Hepatocyte (in vitro differentiated cells): ENCODE data around the gene PIK3R1. TPM values are rescaled to one million over a fixed set of nuclear protein-coding genes. Genes with fewer than 3 reads are reported as not detected.
A peak's percentile ranks its signal among the peaks of the same experiment; 100 is the strongest.

ENCODE experiments used
- DNase-seq: peaks from one replicate; pipeline ENCODE4 v3.0.0-alpha.2; 2016; ENCODE audit warnings: low spot score
- H2AFZ ChIP-seq: fragments of 200-600 bp; sonication (generic); 2 replicates; pipeline ENCODE4 v1.6.0; 2016; ENCODE audit warnings: antibody characterized with exemption, mild to moderate bottlenecking
- H3K27ac ChIP-seq: fragments of 200-600 bp; sonication (generic); 2 replicates; pipeline ENCODE4 v1.5.1; 2016; ENCODE audit warnings: mild to moderate bottlenecking
- H3K27me3 ChIP-seq: fragments of 200-600 bp; sonication (generic); 2 replicates; pipeline ENCODE4 v1.6.1; 2016
- H3K36me3 ChIP-seq: fragments of 200-600 bp; sonication (generic); replicated peaks from 2 replicates; pipeline ENCODE4 v1.5.1; 2016; ENCODE audit warnings: low read depth; ENCODE audit not compliant: insufficient read depth
- H3K4me1 ChIP-seq: fragments of 200-600 bp; sonication (generic); 2 replicates; pipeline ENCODE4 v1.5.1; 2016; ENCODE audit warnings: mild to moderate bottlenecking, moderate library complexity; ENCODE audit not compliant: insufficient read depth
- H3K4me2 ChIP-seq: fragments of 200-600 bp; sonication (generic); 2 replicates; pipeline ENCODE4 v1.6.0; 2016
- H3K4me3 ChIP-seq: fragments of 200-600 bp; sonication (generic); 2 replicates; pipeline ENCODE4 v1.5.1; 2016; ENCODE audit warnings: mild to moderate bottlenecking
- H3K79me2 ChIP-seq: fragments of 200-600 bp; sonication (generic); 2 replicates; pipeline ENCODE4 v1.6.0; 2017; ENCODE audit warnings: mild to moderate bottlenecking
- H3K9me2 ChIP-seq: fragments of 200-600 bp; sonication (generic); replicated peaks from 2 replicates; pipeline ENCODE4 v1.6.0; 2017; ENCODE audit warnings: mild to moderate bottlenecking; ENCODE audit not compliant: insufficient read depth
- H3K9me3 ChIP-seq: fragments of 200-600 bp; sonication (generic); 2 replicates; pipeline ENCODE4 v1.5.1; 2016; ENCODE audit warnings: low read depth, mild to moderate bottlenecking
- H4K20me1 ChIP-seq: fragments of 200-600 bp; sonication (generic); 2 replicates; pipeline ENCODE4 v1.6.0; 2016; ENCODE audit warnings: mild to moderate bottlenecking; ENCODE audit not compliant: insufficient read depth, poor library complexity, severe bottlenecking
- CTCF ChIP-seq: fragments of 200-600 bp; sonication (generic); IDR thresholded peaks from 2 replicates; pipeline ENCODE4 v1.5.1; 2016; ENCODE audit warnings: antibody characterized with exemption, mild to moderate bottlenecking; ENCODE audit not compliant: poor library complexity
- EZH2 ChIP-seq: fragments of 200-600 bp; sonication (generic); IDR thresholded peaks from 2 replicates; pipeline ENCODE4 v1.6.1; 2016; ENCODE audit warnings: antibody characterized with exemption, mild to moderate bottlenecking, borderline replicate concordance
- EZH2phosphoT487 ChIP-seq: fragments of 200-600 bp; sonication (generic); IDR thresholded peaks from one replicate; pipeline ENCODE4 v1.6.1; 2018; ENCODE audit warnings: antibody characterized with exemption, mild to moderate bottlenecking, low read depth, moderate library complexity; ENCODE audit not compliant: unreplicated experiment, severe bottlenecking
- WGBS: methylation state at CpG from one replicate; pipeline ENCODE4 v1.1.6; 2016; ENCODE audit warnings: low lambda C conversion rate; ENCODE audit errors: missing lambda C conversion rate; 5-methylcytosine and 5-hydroxymethylcytosine counted together
- polyA plus RNA-seq: library from polyadenylated mRNA; unstranded; fragments of >200 nt; fragmentation: Nextera tagmentation; extraction: Ambion mirVana; gene quantifications from 2 replicates; pipeline ENCODE4 v1.2.1, GENCODE V29; 2016
- total RNA-seq: library from RNA; depleted of rRNA; stranded (reverse); fragments of >200 nt; gene quantifications from 2 replicates; pipeline ENCODE4 v1.2.3, GENCODE V29; 2014

The PIK3R1 gene
- total and polyA plus RNA-seq, 2 experiments from 2014 or later, result 38.9 to 109 TPM

DNA sequence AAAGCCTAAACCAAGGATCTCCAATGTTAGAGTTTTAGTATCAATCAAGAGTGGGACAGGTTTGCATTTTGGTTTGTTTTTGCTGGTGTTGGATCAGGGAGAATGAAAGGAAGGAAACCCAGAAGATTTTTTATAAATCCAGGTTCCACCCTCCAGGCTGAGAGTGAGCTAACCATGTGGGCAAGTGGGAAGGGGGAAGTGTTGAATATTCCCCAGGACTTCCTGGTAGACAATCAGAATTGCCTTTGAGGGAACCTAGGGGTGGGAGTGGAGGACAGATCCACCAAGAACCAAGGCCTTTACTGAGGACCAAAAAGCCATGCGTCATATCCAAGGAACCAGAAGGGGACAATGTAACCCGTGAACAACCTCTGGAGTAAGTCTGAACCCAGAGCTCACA lies 33.5 kb upstream of the PIK3R1 start:
- Histone ChIP-seq H3K9me2 (no peaks in the 10 kb centered on the region), H3K4me1 (peaks cover 6% of the 10 kb centered on the region), H3K9me3 (no peaks in the 10 kb centered on the region), H3K27ac (peak overlapping the region; percentile 52), H3K27me3 (no peaks in the 10 kb centered on the region), H4K20me1 (no peaks in the 10 kb centered on the region), H3K79me2 (no peaks in the 10 kb centered on the region), H3K36me3 (no peaks in the 10 kb centered on the region), H3K4me2 (no peak overlapping the region), H3K4me3 (no peak overlapping the region), H2AFZ (no peak overlapping the region)
- no peak for TF ChIP-seq CTCF
- no peak for TF ChIP-seq EZH2
- TF ChIP-seq EZH2phosphoT487, result no peak
- no peak for DNase-seq
- 91% methylated on average over 2 of the region's 2 CpGs for WGBS

GRCh38 chr5:68182534-68182933 lies 33.0 kb upstream of the PIK3R1 start:
- WGBS, result 86% methylated on average over 3 of the region's 3 CpGs
- H3K36me3 ChIP-seq, result no peaks in the 10 kb centered on the region
- TF ChIP-seq EZH2phosphoT487 (no peak), CTCF (no peak), EZH2 (no peak)
- no peak for DNase-seq
- H3K9me3 ChIP-seq, result no peaks in the 10 kb centered on the region
- no peak overlapping the region for H3K4me2 ChIP-seq
- no peak overlapping the region for H3K27ac ChIP-seq
- H3K27me3 ChIP-seq, result no peaks in the 10 kb centered on the region
- no peaks in the 10 kb centered on the region for H4K20me1 ChIP-seq
- H3K79me2 ChIP-seq, result no peaks in the 10 kb centered on the region
- H3K9me2 ChIP-seq, result no peaks in the 10 kb centered on the region
- H3K4me1 ChIP-seq, result peaks cover 10% of the 10 kb centered on the region
- no peak overlapping the region for H2AFZ ChIP-seq
- no peak overlapping the region for H3K4me3 ChIP-seq

DNA sequence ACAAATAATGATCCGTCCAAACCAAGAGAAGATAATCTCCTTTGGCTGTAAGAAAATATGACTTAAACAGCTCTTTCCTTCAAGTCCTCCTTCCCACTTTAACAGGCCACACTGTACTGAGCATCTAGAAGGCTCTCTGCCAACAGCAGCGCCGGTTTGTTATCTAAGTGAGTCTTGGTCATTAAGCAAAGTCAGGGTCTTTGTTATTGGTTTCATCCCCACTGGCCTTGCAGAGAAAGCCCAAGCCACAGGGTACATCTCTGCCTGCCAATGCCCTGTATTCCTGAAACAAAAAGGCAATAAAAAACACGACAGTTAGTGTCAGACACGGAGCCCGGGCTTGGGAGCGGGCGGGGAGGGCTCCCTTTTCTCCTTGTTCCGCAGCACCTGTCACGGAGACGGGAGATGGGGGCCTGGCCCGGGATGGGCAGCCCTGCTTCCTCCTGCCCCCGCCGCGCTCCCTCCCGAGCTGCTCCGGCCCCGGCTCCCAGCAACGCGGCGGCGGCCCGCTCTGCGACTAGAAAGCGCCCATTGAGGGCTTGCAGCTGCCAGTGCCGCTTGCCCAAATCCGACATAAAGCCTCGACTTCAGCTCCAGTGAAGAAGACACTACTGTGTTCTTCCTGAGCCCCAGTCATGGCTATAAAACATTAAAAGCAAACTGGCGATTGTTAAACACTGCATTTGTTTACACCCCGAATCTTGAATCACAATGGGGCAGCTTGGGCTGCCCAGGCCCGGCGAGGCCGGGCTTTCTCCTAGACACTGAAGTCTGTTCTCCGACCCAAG lies 28.1 kb upstream of the PIK3R1 start:
- H3K4me1 ChIP-seq, result peaks cover 18% of the 10 kb centered on the region
- TF ChIP-seq EZH2 (no peak), EZH2phosphoT487 (no peak), CTCF (no peak)
- peak; percentile 47 for DNase-seq
- H3K27me3 ChIP-seq, result no peaks in the 10 kb centered on the region
- peak overlapping the region; percentile 24 for H3K27ac ChIP-seq
- no peaks in the 10 kb centered on the region for H3K9me2 ChIP-seq
- peak overlapping the region; percentile 54 for H2AFZ ChIP-seq
- H4K20me1 ChIP-seq, result no peaks in the 10 kb centered on the region
- H3K4me3 ChIP-seq, result no peak overlapping the region
- no peaks in the 10 kb centered on the region for H3K9me3 ChIP-seq
- H3K79me2 ChIP-seq, result no peaks in the 10 kb centered on the region
- peak overlapping the region; percentile 81 for H3K4me2 ChIP-seq
- H3K36me3 ChIP-seq, result no peaks in the 10 kb centered on the region
- WGBS, result 11% methylated on average over 33 of the region's 34 CpGs
